22Rv1 (cell line): ENCODE data around the gene MYCBPAP.

Source experiments
- H3K27ac ChIP-seq: fragments of 450-650 bp; 2 replicates; pipeline ENCODE4 v1.5.1; 2017
- ZFX ChIP-seq: fragments of 450-650 bp; IDR thresholded peaks from 2 replicates; pipeline ENCODE4 v1.6.1; 2017; ENCODE audit warnings: antibody characterized with exemption, borderline replicate concordance
- TF ChIP-seq, protein P1 (sequence below): fragments of 450-650 bp; IDR thresholded peaks from 2 replicates; pipeline ENCODE4 v1.5.1; 2017; ENCODE audit warnings: mild to moderate bottlenecking

MYCBPAP gene

DNA sequence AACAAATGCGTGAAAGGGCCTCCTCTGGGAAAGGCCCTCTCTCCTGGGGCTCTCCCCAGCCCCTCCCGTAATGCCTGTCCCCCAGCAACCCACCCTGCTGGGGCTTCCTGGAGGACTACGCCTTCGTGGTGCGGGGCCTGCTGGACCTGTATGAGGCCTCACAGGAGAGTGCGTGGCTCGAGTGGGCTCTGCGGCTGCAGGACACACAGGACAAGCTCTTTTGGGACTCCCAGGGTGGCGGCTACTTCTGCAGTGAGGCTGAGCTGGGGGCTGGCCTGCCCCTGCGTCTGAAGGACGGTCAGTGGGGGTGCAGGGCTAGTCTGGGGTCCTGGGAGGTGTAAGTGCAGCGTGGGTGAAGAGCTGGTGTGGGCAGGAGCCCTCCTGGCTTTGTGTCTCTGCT lies 43.6 kb downstream of the MYCBPAP start:
- TF ChIP-seq ZFX, result no peak
- TF ChIP-seq, protein P1, sequence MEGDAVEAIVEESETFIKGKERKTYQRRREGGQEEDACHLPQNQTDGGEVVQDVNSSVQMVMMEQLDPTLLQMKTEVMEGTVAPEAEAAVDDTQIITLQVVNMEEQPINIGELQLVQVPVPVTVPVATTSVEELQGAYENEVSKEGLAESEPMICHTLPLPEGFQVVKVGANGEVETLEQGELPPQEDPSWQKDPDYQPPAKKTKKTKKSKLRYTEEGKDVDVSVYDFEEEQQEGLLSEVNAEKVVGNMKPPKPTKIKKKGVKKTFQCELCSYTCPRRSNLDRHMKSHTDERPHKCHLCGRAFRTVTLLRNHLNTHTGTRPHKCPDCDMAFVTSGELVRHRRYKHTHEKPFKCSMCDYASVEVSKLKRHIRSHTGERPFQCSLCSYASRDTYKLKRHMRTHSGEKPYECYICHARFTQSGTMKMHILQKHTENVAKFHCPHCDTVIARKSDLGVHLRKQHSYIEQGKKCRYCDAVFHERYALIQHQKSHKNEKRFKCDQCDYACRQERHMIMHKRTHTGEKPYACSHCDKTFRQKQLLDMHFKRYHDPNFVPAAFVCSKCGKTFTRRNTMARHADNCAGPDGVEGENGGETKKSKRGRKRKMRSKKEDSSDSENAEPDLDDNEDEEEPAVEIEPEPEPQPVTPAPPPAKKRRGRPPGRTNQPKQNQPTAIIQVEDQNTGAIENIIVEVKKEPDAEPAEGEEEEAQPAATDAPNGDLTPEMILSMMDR, result no peak
- H3K27ac ChIP-seq, result no peak overlapping the region

DNA sequence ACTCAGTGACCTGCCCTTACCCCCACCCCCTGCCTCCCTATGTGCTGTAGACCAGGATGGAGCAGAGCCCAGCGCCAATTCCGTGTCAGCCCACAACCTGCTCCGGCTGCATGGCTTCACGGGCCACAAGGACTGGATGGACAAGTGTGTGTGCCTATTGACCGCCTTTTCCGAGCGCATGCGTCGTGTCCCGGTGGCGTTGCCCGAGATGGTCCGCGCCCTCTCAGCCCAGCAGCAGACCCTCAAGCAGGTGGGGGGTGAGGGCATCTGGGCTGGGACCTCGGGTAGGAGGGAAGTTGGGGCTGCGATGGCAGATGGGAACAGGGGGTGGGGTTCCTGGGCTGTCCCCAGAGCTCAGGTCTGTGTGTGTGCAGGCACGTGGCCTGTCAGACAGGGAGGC lies 46.0 kb downstream of the MYCBPAP start:
- TF ChIP-seq, protein P1, result no peak
- TF ChIP-seq ZFX, result no peak
- H3K27ac ChIP-seq, result no peak overlapping the region

DNA sequence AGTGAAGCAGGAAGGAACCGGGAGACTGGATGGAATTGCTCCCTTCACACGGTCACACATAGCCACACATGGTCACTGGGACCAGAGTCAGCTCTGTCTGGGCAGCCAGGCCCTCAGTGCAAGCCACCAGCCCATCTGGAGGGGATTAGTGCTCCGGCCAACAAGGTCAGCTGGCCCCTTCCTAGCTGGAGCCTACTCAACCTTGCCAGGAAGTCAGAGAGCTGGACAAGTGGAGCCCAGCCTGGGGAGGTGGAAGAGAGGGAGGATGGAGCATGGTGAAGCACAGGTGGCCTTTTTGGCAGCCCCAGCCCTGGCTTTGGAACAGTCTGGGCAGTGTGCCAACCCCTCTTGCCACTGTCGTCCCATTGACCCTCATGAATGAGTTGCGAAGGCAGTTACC lies 48.6 kb downstream of the MYCBPAP start:
- peak overlapping the region; percentile 42; the same call in 1 of the 2 replicates for H3K27ac ChIP-seq
- TF ChIP-seq ZFX, result no peak

DNA sequence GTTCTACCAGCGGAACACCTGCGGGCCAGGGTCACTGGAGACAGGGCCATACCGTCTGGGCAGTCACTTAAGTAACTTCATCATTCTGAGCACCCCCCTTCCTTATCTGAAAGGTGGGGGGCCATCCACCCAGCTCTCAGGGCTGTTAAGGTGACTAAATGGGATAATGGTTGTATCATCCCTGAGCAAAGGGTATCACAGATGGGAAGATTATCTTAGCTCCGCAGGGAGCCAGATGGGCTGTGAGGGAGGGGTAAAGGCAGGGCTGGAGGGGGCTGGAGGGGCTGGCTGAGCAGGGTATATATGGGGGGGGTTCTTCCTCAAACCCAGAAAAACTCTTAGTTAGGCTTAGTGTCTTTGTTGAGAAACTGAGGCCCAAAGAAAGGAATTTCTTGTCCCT lies 49.4 kb downstream of the MYCBPAP start:
- H3K27ac ChIP-seq, result peak overlapping the region; percentile 42
- TF ChIP-seq, protein P1, result no peak
- no peak for TF ChIP-seq ZFX

DNA sequence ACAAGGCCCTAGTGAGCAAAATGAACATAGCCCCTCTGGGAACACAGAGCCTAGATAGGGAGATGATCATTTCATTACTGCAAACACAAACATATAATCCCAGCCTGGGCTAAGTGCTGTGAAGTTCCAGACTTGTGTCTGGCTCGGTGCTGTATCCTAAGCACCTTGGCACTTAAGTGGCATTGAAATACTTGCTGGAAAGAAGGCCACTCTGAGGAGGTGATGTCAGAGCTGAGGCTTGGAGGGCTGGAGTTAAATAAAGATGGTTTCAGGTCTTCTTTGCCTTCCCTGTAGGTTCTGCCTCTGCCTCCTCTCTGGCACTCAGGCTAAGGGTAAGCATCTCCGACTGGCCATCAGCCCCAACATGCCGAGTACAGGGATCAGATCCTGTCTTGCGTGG lies 49.9 kb downstream of the MYCBPAP start:
- peak overlapping the region; percentile 42 for H3K27ac ChIP-seq
- TF ChIP-seq ZFX, result no peak
- TF ChIP-seq, protein P1, result no peak

DNA sequence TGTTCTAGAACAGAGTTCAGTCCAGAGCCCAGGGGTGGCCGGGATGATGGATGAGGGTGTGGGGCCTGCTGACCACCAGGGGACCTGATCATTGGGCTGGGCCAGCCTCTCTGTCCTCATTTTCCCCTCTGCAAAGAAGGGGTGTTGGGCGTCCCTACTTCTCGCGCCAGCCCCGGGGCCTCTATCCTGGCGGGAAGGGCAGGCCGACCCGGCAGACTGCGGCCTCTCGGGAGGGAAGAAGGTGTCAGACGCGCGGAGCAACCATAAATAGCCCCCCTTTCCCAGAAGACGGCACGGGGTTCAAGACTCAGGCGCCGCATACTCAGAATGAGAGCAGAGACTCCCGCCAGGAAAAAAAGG lies 50.3 kb downstream of the MYCBPAP start:
- H3K27ac ChIP-seq, result peak overlapping the region; percentile 42; the same call in 1 of the 2 replicates
- TF ChIP-seq, protein P1, result no peak
- no peak for TF ChIP-seq ZFX

DNA sequence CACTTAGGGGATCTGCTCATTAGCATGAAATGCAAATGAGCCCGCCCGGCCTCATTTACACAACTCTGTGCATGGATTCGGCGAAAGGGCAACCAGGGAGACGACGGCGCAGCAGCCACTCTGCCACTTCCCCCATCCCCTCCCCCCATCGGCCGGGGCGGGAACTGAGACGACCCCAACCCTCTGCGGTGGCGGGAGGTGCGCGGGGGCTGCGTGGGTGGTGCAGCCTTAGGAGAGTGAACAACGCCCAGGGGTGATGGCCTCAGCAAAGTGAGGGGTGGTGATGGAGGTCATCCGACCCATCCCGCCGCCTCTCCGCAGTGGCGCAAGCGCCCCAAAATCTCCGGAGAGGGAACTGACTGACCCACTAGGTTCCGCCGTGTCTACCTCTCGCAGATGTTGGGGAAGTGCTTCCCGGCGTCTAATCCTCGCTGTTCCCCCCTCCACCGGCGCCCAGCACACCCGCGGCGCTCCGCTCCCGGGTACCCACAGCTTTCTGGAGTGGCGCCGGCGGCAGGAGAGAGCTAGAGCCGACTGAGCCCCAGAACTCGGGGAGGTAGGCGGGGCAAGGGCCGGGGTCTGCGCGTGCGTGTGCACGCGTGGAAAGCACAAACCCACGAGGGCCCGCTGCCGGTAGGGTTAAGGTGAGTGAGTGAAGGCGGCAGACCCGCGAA lies 50.8 kb downstream of the MYCBPAP start:
- no peak for TF ChIP-seq ZFX
- TF ChIP-seq, protein P1, result no peak

More for the DNA sequence above, 50.8 kb downstream of the MYCBPAP start:
- H3K27ac ChIP-seq, result no peak overlapping the region
